DND-41 (cell line): ENCODE results near the gene SLC2A14.
"Not testable (repeated sequence)": the region's sequence is repeated elsewhere in the genome, so short reads cannot be mapped to it uniquely, and the experiment has no call there.

Source experiments
- EZH2 ChIP-seq: IDR thresholded peaks from 3 replicates; pipeline ENCODE4 v1.6.1; 2012; ENCODE audit warnings: borderline replicate concordance, low read depth, mild to moderate bottlenecking, moderate library complexity, low read length, inconsistent platforms; ENCODE audit not compliant: severe bottlenecking
- TF ChIP-seq, protein P1 (sequence below): IDR thresholded peaks from 2 replicates; pipeline ENCODE4 v1.5.1; 2012; ENCODE audit warnings: borderline replicate concordance, low read length, moderate library complexity, mild to moderate bottlenecking; ENCODE audit not compliant: poor library complexity, severe bottlenecking; ENCODE audit errors: extremely low read depth

DNA sequence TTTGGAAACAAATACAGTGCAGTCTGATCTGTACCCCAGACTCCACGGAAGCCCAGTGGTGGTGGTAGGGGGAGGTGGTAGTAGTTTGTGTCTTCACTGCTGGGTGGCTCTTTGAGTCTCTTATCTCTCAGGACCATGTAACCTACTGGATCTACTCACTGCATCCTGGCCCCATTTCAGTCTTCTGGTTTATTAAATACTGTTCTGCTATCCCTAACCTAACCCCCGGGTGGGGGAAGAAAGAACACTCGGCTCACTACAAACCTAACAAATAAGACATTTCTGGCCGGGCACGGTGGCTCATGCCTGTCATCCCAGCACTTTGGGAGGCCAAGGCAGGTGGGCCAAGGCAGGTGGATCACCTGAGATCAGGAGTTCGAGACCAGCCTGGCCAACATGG is 39.5 kb downstream of the SLC2A14 start:
- TF ChIP-seq, protein P1, sequence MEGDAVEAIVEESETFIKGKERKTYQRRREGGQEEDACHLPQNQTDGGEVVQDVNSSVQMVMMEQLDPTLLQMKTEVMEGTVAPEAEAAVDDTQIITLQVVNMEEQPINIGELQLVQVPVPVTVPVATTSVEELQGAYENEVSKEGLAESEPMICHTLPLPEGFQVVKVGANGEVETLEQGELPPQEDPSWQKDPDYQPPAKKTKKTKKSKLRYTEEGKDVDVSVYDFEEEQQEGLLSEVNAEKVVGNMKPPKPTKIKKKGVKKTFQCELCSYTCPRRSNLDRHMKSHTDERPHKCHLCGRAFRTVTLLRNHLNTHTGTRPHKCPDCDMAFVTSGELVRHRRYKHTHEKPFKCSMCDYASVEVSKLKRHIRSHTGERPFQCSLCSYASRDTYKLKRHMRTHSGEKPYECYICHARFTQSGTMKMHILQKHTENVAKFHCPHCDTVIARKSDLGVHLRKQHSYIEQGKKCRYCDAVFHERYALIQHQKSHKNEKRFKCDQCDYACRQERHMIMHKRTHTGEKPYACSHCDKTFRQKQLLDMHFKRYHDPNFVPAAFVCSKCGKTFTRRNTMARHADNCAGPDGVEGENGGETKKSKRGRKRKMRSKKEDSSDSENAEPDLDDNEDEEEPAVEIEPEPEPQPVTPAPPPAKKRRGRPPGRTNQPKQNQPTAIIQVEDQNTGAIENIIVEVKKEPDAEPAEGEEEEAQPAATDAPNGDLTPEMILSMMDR, result not testable (repeated sequence)
- not testable (repeated sequence) for TF ChIP-seq EZH2
